Measurements from ENCODE around the gene NTPCR.

GRCh38 chr1:233032916-233033315 is 82.5 kb downstream of the NTPCR start:
- no peak for TF ChIP-seq POLR2A (IDR thresholded peaks at IDR 0.05)
- TF ChIP-seq, protein P1, sequence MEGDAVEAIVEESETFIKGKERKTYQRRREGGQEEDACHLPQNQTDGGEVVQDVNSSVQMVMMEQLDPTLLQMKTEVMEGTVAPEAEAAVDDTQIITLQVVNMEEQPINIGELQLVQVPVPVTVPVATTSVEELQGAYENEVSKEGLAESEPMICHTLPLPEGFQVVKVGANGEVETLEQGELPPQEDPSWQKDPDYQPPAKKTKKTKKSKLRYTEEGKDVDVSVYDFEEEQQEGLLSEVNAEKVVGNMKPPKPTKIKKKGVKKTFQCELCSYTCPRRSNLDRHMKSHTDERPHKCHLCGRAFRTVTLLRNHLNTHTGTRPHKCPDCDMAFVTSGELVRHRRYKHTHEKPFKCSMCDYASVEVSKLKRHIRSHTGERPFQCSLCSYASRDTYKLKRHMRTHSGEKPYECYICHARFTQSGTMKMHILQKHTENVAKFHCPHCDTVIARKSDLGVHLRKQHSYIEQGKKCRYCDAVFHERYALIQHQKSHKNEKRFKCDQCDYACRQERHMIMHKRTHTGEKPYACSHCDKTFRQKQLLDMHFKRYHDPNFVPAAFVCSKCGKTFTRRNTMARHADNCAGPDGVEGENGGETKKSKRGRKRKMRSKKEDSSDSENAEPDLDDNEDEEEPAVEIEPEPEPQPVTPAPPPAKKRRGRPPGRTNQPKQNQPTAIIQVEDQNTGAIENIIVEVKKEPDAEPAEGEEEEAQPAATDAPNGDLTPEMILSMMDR (IDR thresholded peaks at IDR 0.05) = no peak

Data from prostate gland (tissue), 2 donors.